Thymus (tissue), 11 donors: ENCODE data around the gene MYH15. TPM values are rescaled to one million over a fixed set of nuclear protein-coding genes. Genes with fewer than 3 reads are reported as not detected.

Experiments used
- DNase-seq, 9 donors: peaks; one replicate each; pipeline ENCODE4 v3.0.0-alpha.2; 2013; ENCODE audit warnings: low spot score in 9 of 9, low read depth in 6 of 9, missing footprints in 1 of 9
- H3K27ac ChIP-seq, 2 donors: one replicate each; pipeline ENCODE4 v1.5.1; 2013; ENCODE audit warnings: control low read depth in 1 of 2, low read depth in 1 of 2, low read length in 1 of 2, mild to moderate bottlenecking in 1 of 2, moderate library complexity in 1 of 2
- H3K27me3 ChIP-seq, 2 donors: one replicate each; pipeline ENCODE4 v1.5.1; 2013; ENCODE audit warnings: low read length in 1 of 2; ENCODE audit not compliant: control insufficient read depth in 2 of 2, insufficient read depth in 1 of 2
- H3K36me3 ChIP-seq, 2 donors: one replicate each; pipeline ENCODE4 v1.5.1; 2013; ENCODE audit warnings: low read length in 1 of 2, mild to moderate bottlenecking in 1 of 2, moderate library complexity in 1 of 2; ENCODE audit not compliant: control insufficient read depth in 2 of 2, insufficient read depth in 2 of 2
- H3K4me1 ChIP-seq, 2 donors: one replicate each; pipeline ENCODE4 v1.5.1; 2013; ENCODE audit warnings: low read length in 2 of 2; ENCODE audit not compliant: control insufficient read depth in 2 of 2, insufficient read depth in 2 of 2
- H3K4me3 ChIP-seq, 2 donors: one replicate each; pipeline ENCODE4 v1.5.1; 2013; ENCODE audit warnings: low read length in 2 of 2, control low read depth in 1 of 2, mild to moderate bottlenecking in 1 of 2
- H3K9me3 ChIP-seq, 2 donors: one replicate each; pipeline ENCODE4 v1.5.1; 2013; ENCODE audit warnings: low read length in 1 of 2, mild to moderate bottlenecking in 1 of 2; ENCODE audit not compliant: control insufficient read depth in 2 of 2, insufficient read depth in 1 of 2
- WGBS: extraction: QIAGEN DNeasy Blood & Tissue Kit; methylation state at CpG from one replicate; pipeline ENCODE4 v1.1.7; 2013; 5-methylcytosine and 5-hydroxymethylcytosine counted together
- polyA plus RNA-seq: library from polyadenylated mRNA; stranded (reverse); fragments of 200-250 nt; gene quantifications from one replicate; pipeline ENCODE4 v1.2.3, GENCODE V29; 2013
- total RNA-seq: library from RNA; stranded (reverse); fragments of 120-200 nt; gene quantifications from one replicate; pipeline ENCODE4 v1.2.4, GENCODE V29; 2013
- donor health status: healthy.

MYH15 gene
- total and polyA plus RNA-seq, 2 donors, result 0.16 to 0.19 TPM

DNA sequence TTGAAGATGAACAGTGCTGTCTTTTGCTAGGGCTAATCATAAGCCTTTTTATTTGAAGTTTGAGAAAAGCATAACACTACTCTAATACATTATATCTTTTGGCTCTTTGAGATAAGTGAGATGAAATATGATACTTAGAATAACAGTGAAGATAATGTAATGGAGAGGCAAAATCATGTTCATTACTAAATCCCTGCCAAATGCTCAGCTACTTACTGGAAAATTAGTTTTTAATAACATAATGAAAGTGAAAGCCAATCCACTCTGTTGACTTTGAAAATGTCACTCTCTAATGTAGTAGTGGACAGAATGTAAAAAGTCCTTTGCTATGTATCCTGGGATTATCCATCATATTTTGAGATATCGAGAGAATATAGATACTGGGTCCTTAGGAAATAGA, 35.9 kb upstream of the MYH15 start:
- Histone ChIP-seq H3K4me3 (no peak overlapping the region), H3K9me3 (no peaks in the 10 kb centered on the region), H3K36me3 (peaks cover 10 to 16% of the 10 kb centered on the region in 2 donors), H3K4me1 (no peaks in the 10 kb centered on the region), H3K27me3 (no peaks in the 10 kb centered on the region), H3K27ac (no peak overlapping the region)
- DNase-seq, result no peak
- 94% methylated on average over 1 of the region's 1 CpG for WGBS

DNA sequence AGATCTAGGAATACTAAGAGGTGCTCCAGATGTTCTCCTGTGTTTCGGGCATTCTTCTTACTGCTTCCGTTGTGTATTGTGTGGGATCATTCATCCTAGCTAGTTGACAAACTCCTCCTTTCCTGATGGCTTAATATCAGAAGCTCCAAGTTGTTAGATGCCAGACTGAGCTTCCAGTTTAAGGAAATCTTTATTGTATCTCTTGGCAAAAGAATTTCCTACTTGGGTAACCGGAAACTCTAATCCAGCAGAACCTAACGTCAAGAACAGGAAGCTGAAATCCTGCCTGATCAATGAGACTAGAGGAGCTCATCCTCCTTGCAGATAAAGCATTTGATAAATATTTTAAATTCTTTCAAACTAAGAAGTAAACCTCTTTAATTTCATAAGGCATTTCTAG, 27.7 kb upstream of the MYH15 start:
- Histone ChIP-seq H3K9me3 (no peaks in the 10 kb centered on the region), H3K4me3 (no peak overlapping the region), H3K27me3 (no peaks in the 10 kb centered on the region), H3K36me3 (peaks cover 0 to 4% of the 10 kb centered on the region in 2 donors), H3K4me1 (no peaks in the 10 kb centered on the region), H3K27ac (no peak overlapping the region)
- no peak for DNase-seq
- 79% methylated on average over 4 of the region's 4 CpGs for WGBS

DNA sequence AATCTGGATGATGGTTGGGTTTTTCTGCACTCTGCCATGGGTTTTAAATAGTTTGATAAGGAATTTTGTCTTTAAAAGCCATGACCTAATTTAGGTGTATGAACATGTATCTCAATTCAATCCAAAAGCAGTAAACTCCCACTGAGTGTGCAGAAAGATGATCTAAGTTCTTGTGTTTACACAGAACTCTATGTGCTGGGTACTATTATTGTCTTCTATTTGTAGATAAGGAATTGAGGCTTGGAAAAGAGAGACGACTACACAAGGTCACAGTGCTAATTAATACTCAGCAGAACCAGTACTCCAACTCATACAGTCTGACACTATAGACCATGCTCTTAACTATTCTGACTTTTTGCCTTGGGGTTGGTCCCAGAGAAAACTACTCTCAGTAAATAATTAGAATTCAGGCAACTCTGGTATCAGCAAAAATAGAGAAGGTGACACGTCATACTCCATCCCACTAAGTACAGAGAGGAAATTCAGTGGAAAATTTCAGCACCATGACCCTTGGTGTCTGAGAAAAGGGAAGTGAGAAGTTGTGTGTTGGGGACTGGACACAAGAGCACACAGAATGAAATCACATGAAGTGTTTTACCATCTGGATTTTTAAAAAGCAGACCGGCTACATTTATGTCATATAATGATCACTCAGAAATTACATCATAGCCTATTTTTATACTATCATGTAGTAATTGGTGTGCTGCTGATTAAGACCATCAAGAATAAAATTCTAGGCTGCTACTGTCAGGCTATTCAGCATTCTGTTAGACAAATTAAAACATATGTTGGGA, 18.3 kb upstream of the MYH15 start:
- no peak overlapping the region for H3K4me3 ChIP-seq
- H3K36me3 ChIP-seq, result no peaks in the 10 kb centered on the region
- WGBS, result 87% methylated on average over 3 of the region's 3 CpGs
- no peaks in the 10 kb centered on the region for H3K27me3 ChIP-seq
- H3K4me1 ChIP-seq, result no peaks in the 10 kb centered on the region
- DNase-seq, result no peak
- no peaks in the 10 kb centered on the region for H3K9me3 ChIP-seq
- H3K27ac ChIP-seq, result no peak overlapping the region

DNA sequence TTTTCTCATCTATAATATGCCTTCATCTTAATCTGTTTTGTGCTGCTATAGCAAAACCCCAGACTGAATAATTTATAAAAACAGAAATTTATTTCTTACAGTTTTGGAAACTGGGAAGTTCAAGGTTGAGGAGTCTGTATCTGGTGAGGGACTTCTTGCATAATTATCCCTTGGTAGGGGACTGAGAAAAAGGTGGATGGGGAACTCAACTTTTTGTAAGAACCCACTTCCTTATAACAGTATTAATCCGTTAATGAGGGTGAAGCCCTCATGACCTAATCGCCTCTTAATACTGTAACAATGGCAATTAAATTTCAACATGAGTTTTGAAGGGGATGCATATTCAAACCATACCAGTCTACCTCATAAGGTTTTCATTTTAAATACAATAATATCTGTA, 17.4 kb upstream of the MYH15 start:
- Histone ChIP-seq H3K4me3 (no peak overlapping the region), H3K9me3 (no peaks in the 10 kb centered on the region), H3K27ac (no peak overlapping the region), H3K36me3 (no peaks in the 10 kb centered on the region), H3K4me1 (no peaks in the 10 kb centered on the region), H3K27me3 (no peaks in the 10 kb centered on the region)
- DNase-seq, result no peak
- WGBS, result 93% methylated on average over 2 of the region's 2 CpGs

DNA sequence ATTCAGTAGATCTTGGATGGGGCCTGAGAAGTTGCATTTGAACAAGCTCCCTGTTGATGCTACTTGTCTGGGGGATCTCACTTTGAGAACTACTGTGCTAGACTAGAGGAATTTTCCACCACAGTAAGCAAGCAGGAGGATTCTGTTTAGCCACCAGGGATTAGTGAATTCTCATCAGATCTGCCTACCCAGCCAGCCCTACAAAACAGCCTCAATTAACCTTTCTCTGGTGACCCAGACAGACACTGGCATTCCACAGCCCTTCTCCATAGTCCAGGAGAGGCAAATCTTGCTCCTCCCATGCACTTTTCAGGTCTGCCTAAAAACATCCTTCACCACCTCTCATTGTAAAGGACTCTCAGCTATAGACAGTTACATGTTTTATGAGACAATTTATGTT, 16.7 kb upstream of the MYH15 start:
- no peaks in the 10 kb centered on the region for H3K27me3 ChIP-seq
- H3K36me3 ChIP-seq, result no peaks in the 10 kb centered on the region
- no peak overlapping the region for H3K4me3 ChIP-seq
- DNase-seq, result no peak
- no peak overlapping the region for H3K27ac ChIP-seq
- H3K9me3 ChIP-seq, result no peaks in the 10 kb centered on the region
- H3K4me1 ChIP-seq, result no peaks in the 10 kb centered on the region

DNA sequence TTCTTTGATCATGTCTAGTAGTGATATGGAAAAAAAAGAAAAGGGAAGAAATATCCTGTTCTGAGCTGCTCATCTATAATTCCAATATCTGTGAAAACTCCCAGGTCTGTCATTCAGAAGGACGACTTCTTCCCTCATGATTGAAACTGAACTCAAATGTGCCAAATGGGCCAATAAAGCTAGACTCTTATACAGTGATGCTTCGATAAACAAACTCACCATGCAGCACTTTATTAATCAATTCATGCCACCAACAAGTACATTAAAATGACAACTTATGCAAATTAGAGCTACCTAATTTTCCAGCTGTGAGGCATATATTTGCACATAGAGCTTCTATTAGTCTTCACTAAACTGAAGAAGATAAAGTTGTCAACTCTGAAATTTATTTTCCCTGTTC, 15.6 kb upstream of the MYH15 start:
- WGBS, result 96% methylated on average over 2 of the region's 2 CpGs
- no peaks in the 10 kb centered on the region for H3K36me3 ChIP-seq
- no peaks in the 10 kb centered on the region for H3K27me3 ChIP-seq
- no peak overlapping the region for H3K4me3 ChIP-seq
- H3K4me1 ChIP-seq, result no peaks in the 10 kb centered on the region
- no peak for DNase-seq
- H3K27ac ChIP-seq, result no peak overlapping the region
- H3K9me3 ChIP-seq, result no peaks in the 10 kb centered on the region

DNA sequence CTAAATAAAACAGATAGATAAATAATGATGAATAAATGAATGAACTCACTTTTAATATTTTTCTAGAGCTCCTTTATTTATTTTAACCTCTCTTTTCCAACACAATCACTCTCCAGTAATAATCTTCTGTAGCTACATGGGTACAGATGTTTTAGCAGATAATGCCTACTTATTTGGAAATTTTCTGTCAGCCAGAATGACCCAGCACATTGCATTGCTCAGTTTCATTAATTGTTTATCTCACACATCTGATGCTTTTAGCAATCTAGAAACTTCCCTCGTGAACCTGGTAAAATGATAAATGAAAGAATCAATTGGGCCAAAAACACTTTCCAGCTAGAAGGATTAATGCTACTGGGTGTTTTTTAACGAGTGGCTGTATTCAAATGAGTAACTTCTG, 14.9 kb upstream of the MYH15 start:
- DNase-seq, result no peak
- Histone ChIP-seq H3K4me3 (no peak overlapping the region), H3K36me3 (no peaks in the 10 kb centered on the region), H3K9me3 (no peaks in the 10 kb centered on the region), H3K27me3 (no peaks in the 10 kb centered on the region), H3K4me1 (no peaks in the 10 kb centered on the region), H3K27ac (no peak overlapping the region)
- 75% methylated on average over 2 of the region's 2 CpGs for WGBS

DNA sequence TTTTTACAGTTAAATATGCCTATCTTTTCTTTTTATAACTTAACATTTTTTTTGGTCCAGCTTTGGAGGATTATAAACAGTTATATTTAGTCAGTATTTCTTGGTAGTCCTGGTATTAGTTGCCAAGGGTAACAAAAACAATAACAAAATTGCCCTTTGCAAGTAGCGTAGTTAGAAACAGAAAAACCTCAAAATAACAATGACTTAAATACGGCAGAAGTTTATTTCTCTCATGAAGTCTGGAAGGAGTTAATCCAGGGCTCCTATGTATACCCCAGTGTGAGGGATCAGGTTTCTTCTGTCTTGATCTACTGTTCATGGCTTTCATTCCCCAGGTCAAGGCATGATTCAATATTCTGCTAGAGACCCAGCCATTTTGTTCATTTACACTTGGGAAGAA, 14.1 kb upstream of the MYH15 start:
- H3K4me1 ChIP-seq, result no peaks in the 10 kb centered on the region
- DNase-seq, result no peak

DNA sequence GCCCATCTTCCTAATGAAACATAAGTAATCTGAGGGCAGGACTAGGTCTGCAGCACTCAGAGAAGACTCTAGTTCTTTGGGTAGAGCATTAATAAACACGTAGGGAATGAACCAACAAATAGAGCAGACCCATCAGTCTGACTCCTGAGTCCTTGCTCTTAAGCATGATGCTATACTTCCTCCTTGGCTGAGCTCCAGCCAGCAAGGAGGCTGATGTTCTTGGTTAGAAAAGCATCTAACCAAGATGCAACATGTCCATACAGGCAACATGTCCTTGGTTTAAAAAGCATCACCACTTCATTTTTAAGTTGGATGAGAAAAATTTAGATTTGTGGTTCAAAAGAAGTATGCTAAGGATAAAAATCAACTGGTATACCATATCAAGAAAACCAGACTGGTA, 8.5 kb upstream of the MYH15 start:
- 88% methylated on average over 1 of the region's 1 CpG for WGBS
- H3K4me3 ChIP-seq, result no peak overlapping the region

More for the DNA sequence above, 14.1 kb upstream of the MYH15 start:
- H3K27ac ChIP-seq, result no peak overlapping the region
- H3K36me3 ChIP-seq, result no peaks in the 10 kb centered on the region
- 71% methylated on average over 2 of the region's 2 CpGs for WGBS
- no peak overlapping the region for H3K4me3 ChIP-seq
- no peaks in the 10 kb centered on the region for H3K9me3 ChIP-seq
- H3K27me3 ChIP-seq, result no peaks in the 10 kb centered on the region

More for the DNA sequence above, 8.5 kb upstream of the MYH15 start:
- H3K4me1 ChIP-seq, result no peaks in the 10 kb centered on the region
- no peaks in the 10 kb centered on the region for H3K9me3 ChIP-seq
- H3K27ac ChIP-seq, result no peak overlapping the region
- no peaks in the 10 kb centered on the region for H3K36me3 ChIP-seq
- DNase-seq, result no peak
- H3K27me3 ChIP-seq, result no peaks in the 10 kb centered on the region
